Colonic mucosa (tissue), 4 donors: ENCODE measurements around the gene CEP152. TPM values are rescaled to one million over a fixed set of nuclear protein-coding genes. Genes with fewer than 3 reads are reported as not detected.

Experiments used
- DNase-seq: peaks from one replicate; pipeline ENCODE4 v3.0.0-alpha.2; 2020
- H3K27ac ChIP-seq: fragments of 200-600 bp; one replicate; pipeline ENCODE4 v1.8.0; 2021
- H3K27me3 ChIP-seq: fragments of 200-600 bp; one replicate; pipeline ENCODE4 v1.8.0; 2021
- H3K36me3 ChIP-seq: fragments of 200-600 bp; one replicate; pipeline ENCODE4 v1.8.0; 2021
- H3K4me1 ChIP-seq: fragments of 200-600 bp; one replicate; pipeline ENCODE4 v1.8.0; 2021; ENCODE audit warnings: mild to moderate bottlenecking
- H3K4me3 ChIP-seq: fragments of 200-600 bp; one replicate; pipeline ENCODE4 v1.8.0; 2021
- H3K9ac ChIP-seq, 2 donors: one replicate each; pipeline ENCODE4 v1.7.0; 2013; ENCODE audit warnings: control low read depth in 2 of 2, low read depth in 2 of 2, low read length in 2 of 2
- H3K9me3 ChIP-seq: fragments of 200-600 bp; one replicate; pipeline ENCODE4 v1.8.0; 2021
- intact Hi-C: fragments of 100-400 bp; cut with DNase I; formaldehyde crosslinking; loops from one replicate; pipeline ENCODE4 v1.14.1; 2022
- total RNA-seq, 2 donors: library from RNA; stranded (reverse); fragmentation: NEBNext Ultra II Directional in 1 of 2; extraction: Animal tissue kit (Norgen Biotek cat#: 25700) in 1 of 2; gene quantifications; one replicate each; pipeline ENCODE4 v1.2.1, GENCODE V29; 2021
- TF ChIP-seq, protein P1 (sequence below): fragments of 200-600 bp; IDR thresholded peaks from one replicate; pipeline ENCODE4 v1.8.0; 2022; ENCODE audit warnings: antibody characterized with exemption, mild to moderate bottlenecking
- donor health status: healthy.
- donor health status: DM: no; HTN: no; CAD: no.
- donor health status: DM: no; HTN: no; CAD: no.

Gene CEP152, protein sequence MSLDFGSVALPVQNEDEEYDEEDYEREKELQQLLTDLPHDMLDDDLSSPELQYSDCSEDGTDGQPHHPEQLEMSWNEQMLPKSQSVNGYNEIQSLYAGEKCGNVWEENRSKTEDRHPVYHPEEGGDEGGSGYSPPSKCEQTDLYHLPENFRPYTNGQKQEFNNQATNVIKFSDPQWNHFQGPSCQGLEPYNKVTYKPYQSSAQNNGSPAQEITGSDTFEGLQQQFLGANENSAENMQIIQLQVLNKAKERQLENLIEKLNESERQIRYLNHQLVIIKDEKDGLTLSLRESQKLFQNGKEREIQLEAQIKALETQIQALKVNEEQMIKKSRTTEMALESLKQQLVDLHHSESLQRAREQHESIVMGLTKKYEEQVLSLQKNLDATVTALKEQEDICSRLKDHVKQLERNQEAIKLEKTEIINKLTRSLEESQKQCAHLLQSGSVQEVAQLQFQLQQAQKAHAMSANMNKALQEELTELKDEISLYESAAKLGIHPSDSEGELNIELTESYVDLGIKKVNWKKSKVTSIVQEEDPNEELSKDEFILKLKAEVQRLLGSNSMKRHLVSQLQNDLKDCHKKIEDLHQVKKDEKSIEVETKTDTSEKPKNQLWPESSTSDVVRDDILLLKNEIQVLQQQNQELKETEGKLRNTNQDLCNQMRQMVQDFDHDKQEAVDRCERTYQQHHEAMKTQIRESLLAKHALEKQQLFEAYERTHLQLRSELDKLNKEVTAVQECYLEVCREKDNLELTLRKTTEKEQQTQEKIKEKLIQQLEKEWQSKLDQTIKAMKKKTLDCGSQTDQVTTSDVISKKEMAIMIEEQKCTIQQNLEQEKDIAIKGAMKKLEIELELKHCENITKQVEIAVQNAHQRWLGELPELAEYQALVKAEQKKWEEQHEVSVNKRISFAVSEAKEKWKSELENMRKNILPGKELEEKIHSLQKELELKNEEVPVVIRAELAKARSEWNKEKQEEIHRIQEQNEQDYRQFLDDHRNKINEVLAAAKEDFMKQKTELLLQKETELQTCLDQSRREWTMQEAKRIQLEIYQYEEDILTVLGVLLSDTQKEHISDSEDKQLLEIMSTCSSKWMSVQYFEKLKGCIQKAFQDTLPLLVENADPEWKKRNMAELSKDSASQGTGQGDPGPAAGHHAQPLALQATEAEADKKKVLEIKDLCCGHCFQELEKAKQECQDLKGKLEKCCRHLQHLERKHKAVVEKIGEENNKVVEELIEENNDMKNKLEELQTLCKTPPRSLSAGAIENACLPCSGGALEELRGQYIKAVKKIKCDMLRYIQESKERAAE (N-terminal part only)
- total RNA-seq = 10 to 100 TPM in 1 of 2 donors, 1 to 10 TPM in 1; 4.8 to 11.8 TPM

DNA sequence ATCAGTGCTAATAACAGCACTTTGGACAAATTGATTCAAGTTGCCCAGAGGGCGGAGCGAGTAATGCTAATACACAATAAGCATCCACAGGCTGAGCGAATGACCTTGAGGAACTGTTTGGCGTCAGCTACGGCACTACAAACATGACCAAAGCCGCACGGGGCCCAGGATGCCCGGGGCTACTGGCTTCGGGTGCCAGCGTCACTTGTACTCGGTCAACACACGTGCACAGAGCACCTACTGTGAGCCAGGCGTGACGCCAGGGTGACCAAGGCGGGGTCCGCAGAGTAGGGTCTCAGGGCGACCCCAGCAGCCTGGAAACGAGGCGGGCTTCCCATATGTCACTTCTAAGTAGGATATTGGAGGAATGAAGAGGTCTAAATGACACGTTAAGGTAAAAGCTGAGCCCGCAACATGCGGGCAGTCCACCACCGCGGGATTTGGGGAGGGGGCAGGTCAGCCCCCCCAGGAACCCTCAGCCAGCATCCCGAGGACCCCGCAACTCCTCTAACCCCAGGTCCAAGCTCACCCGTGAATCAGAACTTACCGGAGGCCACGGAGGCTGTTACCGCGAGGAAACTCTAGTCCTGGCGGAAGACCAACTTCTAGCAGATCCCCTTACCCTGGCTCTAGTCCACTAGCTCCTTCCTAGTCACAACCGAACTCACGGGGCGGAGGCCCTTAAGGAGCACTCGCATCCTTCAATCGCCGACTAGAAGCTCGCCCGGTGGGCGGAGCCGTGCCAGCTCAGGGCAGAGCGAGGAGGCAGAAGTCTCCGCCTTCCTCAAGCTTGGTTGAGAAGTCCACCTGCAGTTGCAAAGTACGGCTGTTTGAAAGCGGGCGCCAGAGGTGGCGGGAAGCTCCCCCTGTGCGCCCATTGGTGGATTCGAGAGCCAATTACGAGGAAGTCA, at the start of gene CEP152:
TSS of gene CEP152 (minus strand) at position 656 of the 911 bp plus-strand sequence. CDS start 5,420 bp downstream, outside the sequence.
- peak within 1 kb of the TSS; percentile 81 to 88 for H3K9ac ChIP-seq
- no peaks in the 10 kb centered on the region for H3K9me3 ChIP-seq
- TF ChIP-seq, protein P1, sequence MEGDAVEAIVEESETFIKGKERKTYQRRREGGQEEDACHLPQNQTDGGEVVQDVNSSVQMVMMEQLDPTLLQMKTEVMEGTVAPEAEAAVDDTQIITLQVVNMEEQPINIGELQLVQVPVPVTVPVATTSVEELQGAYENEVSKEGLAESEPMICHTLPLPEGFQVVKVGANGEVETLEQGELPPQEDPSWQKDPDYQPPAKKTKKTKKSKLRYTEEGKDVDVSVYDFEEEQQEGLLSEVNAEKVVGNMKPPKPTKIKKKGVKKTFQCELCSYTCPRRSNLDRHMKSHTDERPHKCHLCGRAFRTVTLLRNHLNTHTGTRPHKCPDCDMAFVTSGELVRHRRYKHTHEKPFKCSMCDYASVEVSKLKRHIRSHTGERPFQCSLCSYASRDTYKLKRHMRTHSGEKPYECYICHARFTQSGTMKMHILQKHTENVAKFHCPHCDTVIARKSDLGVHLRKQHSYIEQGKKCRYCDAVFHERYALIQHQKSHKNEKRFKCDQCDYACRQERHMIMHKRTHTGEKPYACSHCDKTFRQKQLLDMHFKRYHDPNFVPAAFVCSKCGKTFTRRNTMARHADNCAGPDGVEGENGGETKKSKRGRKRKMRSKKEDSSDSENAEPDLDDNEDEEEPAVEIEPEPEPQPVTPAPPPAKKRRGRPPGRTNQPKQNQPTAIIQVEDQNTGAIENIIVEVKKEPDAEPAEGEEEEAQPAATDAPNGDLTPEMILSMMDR = no peak
- H3K27me3 ChIP-seq = no peaks in the 10 kb centered on the region
- no peaks in the 10 kb centered on the region for H3K36me3 ChIP-seq
- intact Hi-C loops = no loop called here
- no peaks in the 10 kb centered on the region for H3K4me1 ChIP-seq
- peak; percentile 99 for DNase-seq
- H3K4me3 ChIP-seq = peak within 1 kb of the TSS; percentile 85
- H3K27ac ChIP-seq = peak within 1 kb of the TSS; percentile 40

DNA sequence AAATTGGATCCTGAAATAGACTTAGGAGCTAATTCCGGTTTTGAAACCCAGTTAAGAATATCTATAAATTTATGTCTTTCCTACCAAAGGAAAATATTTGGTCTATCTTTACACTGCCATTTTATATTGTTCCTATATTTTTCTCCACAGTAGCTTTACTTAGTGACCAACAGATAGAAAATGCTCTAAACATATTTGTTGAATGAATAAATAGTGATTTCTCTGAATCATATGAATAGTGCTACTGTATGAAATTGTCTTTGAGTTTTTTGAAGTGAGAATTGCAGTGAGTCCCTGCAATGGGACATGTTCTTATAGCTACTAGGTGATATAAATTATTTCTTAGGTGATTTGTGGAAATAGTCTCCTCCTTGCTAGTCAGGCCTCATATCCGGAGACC, 48.6 kb upstream of the CEP152 start:
- no peak overlapping the region for H3K27ac ChIP-seq
- H3K9ac ChIP-seq = no peak overlapping the region
- DNase-seq = no peak
- intact Hi-C loops = no loop called here
- H3K27me3 ChIP-seq = no peaks in the 10 kb centered on the region
- H3K36me3 ChIP-seq = no peaks in the 10 kb centered on the region
- no peak overlapping the region for H3K4me3 ChIP-seq
- H3K9me3 ChIP-seq = no peaks in the 10 kb centered on the region
- TF ChIP-seq, protein P1 = no peak
- H3K4me1 ChIP-seq = no peaks in the 10 kb centered on the region

DNA sequence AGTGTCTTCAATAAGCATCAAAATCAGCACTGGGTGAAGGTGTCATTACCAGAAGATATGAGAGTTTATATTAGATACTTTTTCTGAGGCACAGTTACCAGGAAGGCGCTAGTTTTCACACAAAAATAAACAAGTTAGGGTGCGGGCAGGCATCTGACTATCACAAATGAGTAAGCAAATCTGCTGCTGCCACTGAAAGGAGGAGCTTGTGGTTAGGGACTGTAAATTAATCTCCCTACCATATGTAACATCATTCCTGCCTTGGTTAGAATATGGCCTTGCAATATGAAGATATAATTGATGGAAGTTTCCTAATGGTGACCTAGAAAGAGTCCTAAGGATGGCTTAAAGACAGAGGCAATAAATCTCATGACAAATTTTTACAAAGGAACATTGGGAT, 47.5 kb upstream of the CEP152 start:
- Histone ChIP-seq H3K9ac (no peak overlapping the region), H3K27me3 (no peaks in the 10 kb centered on the region), H3K4me1 (no peaks in the 10 kb centered on the region), H3K9me3 (no peaks in the 10 kb centered on the region), H3K4me3 (no peak overlapping the region), H3K36me3 (no peaks in the 10 kb centered on the region), H3K27ac (no peak overlapping the region)
- intact Hi-C loops = no loop called here
- TF ChIP-seq, protein P1 = no peak
- no peak for DNase-seq

DNA sequence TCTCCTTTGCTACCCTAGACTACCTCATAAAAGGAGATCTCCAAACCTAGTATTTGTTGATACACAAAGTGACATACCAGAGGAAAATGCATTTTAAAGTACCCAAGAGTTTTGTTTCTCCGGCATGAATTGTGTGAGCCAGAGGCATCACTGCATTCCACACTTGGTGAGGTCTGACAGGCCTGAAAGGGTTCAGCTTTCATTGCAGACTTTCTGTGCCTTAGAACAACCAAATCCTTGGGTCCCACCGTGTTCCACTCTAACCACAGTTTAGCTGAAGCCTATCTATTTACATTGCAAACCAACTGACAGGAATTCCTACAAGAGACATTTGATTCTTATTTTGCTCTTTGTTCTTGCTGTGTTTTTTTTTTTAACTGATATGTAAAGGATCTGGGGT, 46.1 kb upstream of the CEP152 start:
- Histone ChIP-seq H3K9ac (no peak overlapping the region), H3K4me1 (no peaks in the 10 kb centered on the region), H3K9me3 (no peaks in the 10 kb centered on the region), H3K27ac (no peak overlapping the region), H3K27me3 (no peaks in the 10 kb centered on the region), H3K36me3 (no peaks in the 10 kb centered on the region), H3K4me3 (no peak overlapping the region)
- intact Hi-C loops = no loop called here
- TF ChIP-seq, protein P1 = no peak
- no peak for DNase-seq
